HG03060 (cell line): ENCODE results near the gene COL6A6.

Experiments used
- ATAC-seq: cut with Tn5 transposase; IDR thresholded peaks from one replicate; pipeline ENCODE4 v1.9.1; 2021; ENCODE audit warnings: low read depth, moderate number of reproducible peaks; ENCODE audit not compliant: unreplicated experiment

The COL6A6 gene, protein sequence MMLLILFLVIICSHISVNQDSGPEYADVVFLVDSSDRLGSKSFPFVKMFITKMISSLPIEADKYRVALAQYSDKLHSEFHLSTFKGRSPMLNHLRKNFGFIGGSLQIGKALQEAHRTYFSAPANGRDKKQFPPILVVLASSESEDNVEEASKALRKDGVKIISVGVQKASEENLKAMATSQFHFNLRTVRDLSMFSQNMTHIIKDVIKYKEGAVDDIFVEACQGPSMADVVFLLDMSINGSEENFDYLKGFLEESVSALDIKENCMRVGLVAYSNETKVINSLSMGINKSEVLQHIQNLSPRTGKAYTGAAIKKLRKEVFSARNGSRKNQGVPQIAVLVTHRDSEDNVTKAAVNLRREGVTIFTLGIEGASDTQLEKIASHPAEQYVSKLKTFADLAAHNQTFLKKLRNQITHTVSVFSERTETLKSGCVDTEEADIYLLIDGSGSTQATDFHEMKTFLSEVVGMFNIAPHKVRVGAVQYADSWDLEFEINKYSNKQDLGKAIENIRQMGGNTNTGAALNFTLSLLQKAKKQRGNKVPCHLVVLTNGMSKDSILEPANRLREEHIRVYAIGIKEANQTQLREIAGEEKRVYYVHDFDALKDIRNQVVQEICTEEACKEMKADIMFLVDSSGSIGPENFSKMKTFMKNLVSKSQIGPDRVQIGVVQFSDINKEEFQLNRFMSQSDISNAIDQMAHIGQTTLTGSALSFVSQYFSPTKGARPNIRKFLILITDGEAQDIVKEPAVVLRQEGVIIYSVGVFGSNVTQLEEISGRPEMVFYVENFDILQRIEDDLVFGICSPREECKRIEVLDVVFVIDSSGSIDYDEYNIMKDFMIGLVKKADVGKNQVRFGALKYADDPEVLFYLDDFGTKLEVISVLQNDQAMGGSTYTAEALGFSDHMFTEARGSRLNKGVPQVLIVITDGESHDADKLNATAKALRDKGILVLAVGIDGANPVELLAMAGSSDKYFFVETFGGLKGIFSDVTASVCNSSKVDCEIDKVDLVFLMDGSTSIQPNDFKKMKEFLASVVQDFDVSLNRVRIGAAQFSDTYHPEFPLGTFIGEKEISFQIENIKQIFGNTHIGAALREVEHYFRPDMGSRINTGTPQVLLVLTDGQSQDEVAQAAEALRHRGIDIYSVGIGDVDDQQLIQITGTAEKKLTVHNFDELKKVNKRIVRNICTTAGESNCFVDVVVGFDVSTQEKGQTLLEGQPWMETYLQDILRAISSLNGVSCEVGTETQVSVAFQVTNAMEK (N-terminal part only)

DNA sequence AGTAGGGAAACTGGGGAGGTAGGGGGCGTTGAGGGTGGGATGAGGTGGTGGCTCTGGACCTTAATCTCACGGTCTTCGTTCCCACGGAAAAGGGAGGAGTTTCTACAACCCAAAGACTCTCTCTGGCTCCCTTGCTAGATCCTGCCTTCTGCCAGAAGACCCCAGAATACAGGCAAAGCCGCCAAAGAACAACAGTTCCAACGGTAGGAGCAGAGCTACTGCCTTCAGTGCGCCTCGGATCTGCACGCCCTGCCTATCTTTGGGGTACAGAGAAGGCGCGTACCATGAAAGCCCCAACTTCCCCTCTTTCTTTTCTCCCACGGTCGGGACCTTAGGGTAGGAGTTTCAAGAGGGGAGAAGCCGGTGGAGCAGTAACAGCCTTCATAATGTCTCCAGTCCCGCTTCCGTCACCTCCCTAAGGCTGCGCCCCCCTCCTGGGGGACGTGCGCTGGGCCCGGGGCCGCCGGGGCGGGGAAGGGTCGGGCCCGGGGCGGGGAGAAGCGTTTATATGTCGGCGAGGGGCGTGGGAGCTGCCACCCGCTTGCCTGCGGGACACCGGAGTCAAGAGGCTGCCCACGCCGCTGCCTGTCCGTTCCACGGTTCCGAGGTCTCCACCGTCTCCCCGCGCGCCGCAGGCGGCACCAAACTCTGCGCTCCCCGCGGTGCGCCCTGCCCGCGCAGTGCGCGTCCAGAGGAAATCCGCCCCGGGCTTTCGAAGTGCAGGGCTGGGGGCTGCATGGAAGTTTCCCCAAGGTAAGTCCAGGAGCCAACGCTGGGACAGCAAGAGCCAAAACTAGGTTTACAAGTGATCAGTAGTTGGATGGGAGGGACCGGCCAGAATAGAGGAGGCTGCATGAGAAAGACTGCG, at the start of gene COL6A6:
Gene COL6A6, plus strand, starts transcription at position 533 of the 868 bp plus-strand sequence. CDS start 43,188 bp downstream, outside the sequence.
- ATAC-seq, result no peak

DNA sequence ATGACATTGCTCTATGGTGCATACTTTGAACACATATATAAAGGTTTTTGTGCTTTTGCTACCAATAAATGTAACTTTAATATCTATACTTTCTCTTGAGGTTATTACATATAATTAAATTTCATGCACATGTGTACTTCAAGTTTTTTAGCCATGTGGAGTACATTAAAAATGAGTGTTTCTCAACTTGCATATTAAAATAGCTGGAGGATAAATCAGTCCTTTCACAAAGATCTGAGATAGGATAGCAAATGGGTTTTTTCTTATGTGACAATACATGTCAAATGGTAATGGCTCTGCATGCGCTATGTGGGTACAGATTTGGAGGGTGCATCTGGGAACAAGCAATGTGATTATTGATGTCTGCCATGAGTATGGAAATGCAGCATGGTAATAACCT, 48.7 kb upstream of the COL6A6 start:
- no peak for ATAC-seq

DNA sequence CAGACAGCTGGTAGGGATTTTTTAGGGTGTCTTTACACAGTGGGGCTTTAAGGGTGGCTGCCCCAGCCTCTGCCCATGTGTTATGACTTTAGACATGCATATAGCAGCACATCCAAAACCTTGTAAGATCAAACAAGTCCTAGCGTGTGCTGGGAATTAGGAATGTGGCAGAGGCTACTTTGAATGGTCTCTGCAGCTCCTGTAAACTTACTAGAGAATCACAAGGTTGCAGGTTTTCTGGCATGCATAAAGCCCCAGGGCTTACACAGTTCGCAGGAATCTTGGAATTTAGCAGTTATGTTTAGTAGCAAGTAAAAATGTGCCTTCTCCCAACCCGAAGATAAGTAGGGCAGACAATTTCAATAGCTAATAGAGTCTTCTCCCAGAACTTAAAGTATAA, 46.9 kb upstream of the COL6A6 start:
- ATAC-seq, result no peak

DNA sequence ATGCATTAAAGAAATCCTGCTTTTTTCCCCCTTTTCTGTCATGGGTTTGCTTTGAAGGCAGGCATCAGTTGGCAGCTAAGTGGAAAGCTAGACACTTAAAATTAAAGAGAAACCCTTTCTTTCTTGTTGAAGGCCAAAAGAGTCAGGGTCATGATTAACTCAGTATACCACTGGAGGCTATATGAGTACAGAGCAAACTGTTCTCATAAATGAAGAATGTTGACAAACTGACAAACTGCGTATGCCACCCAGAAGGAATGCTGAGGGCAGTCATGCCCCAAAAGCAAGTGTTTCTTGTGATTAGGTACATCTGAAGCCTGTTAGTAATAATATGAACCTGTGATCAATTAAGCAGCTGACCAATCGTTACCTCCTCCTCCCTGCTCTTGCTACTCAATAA, 43.6 kb upstream of the COL6A6 start:
- ATAC-seq, result no peak

DNA sequence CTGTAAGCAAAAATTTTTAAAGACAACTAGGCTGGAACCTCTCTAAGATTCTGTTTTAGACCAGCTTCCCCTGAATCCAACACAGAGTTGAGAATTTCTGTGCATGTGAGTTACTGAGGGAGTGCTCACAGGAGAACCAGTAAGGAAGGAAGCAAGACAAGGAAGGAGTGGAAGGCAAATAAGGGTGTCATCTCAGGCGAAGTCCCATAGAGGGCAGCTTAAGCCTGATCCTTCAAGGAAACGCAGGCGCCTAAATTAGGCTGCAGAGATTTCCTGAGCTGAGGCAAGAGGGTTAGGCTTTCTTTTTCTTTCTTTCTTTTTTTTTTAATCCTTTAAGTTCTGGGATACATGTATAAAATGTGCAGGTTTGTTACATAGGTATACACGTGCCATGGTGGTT, 36.2 kb upstream of the COL6A6 start:
- ATAC-seq, result no peak

DNA sequence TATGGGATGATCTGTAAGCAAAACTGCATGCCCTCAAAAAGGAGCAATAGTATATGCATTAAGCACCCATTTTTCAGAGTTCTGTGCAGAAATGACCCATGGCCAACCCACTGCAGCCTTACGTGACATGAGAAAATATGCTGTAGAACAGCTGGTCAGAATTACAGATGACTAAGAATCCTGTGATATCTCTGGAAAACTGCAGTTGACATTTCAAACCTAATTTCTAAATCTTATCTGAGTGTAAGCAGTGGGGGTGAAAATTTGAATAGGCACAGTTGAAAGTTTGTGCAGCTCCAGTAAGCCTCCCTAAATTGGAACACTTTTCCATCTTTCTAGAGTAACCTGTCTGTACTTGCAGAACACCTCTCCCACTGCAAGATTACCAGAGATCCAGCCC, 28.7 kb upstream of the COL6A6 start:
- no peak for ATAC-seq

DNA sequence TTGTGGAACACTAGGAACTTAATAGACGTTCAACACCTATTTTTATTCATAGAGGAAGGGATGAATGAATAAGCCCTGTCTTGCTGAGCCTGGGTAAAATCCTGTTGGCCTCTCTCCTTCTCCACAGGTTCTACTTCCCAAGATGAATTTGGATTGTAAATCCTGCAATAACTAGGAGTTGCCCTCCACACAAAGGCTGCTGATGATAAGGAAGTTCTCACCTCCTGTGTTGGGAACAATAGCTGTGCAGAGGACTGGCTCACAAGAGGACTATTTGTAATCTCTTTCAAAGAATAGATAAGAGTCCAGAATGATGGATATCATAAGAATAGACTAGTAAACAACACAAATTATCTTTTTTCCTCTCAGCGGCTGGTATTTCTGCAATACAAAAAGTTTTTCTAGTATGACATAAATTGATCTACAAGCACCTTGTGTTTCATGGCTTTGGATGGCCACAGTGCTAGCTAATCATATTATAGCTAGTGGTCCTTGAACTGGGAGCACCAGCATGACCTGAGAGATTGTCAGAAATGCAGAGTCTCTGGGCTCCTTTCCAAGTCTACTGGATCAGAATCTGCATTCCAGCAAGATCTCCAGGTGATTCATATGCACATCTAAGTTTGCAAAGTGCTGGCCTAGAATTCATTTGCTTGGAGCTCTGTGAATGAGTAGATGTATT, 28.1 kb upstream of the COL6A6 start:
- ATAC-seq, result no peak

DNA sequence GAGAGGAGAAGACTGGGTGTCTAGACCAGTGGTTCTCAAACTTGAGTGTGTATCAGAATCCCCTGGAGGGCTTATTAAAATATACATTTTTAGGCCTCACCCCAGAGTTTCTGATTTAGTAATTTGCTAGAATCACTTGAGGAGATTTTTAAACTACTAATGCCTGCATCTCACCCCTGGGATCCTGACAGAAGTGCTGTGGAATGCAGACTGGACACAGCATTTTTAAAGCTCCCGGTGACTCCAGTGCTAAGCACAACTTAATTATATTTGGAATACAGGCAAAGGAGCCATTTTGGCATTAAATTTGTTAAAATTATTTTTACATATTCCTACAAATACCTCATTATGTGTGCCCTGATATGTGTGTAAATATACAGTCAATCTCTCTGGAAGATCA, 26.7 kb upstream of the COL6A6 start:
- no peak for ATAC-seq

DNA sequence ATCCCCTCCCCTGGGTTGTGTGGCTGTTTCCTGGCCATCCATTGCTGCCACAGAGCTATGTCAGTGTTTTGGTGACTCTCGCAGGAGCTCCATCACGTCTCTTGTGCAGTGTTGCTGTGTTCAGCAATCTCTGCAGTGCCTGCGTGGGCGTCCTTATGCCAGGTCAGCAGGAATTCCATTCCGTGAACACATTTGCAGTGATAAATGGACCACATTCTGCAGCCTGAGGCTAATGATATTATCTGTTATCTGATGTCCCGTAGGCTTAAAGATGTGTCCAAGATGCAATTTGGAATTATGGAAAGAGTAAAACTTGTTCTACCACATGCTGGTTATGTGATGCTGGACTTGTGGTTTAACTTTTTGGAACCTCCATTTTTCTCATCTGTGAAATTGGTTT, 25.5 kb upstream of the COL6A6 start:
- ATAC-seq, result no peak

DNA sequence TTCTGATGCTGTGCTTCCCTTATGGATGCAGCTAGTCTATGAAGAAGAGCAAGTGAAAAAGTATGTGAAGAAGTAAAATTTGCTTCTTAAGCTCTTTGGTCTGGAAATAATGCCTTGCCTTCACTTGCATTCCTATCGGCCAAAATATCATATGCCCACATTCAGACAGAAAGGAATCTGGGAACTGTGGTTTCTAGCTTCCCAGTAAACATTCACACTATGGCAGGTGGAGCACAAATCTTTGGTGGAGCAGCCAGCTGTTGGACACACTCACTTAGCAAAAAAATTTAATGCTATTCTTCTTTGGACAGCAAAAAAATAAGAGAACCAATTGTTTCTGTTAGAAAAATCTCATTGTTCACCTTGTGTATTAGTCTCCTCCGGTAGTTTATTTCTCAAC, 12.3 kb upstream of the COL6A6 start:
- ATAC-seq, result no peak

DNA sequence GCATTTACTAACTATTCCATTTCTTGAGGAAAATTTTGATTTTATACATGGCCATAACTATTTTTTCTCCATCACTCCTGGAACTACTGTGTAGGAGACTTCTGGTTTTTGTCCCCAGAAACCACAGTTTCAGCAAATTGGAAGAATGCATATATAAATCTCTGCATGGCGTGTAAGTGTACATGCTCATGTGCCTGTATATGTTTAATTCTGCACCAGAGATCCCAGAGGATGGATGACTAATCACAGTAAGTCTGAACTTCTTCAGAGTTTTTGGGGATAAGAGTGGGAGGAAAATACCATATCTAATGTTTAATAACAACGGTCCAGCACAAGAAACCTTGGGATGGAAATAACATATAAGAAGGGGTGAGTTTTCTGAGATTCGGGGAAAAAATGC, 10.9 kb upstream of the COL6A6 start:
- no peak for ATAC-seq

DNA sequence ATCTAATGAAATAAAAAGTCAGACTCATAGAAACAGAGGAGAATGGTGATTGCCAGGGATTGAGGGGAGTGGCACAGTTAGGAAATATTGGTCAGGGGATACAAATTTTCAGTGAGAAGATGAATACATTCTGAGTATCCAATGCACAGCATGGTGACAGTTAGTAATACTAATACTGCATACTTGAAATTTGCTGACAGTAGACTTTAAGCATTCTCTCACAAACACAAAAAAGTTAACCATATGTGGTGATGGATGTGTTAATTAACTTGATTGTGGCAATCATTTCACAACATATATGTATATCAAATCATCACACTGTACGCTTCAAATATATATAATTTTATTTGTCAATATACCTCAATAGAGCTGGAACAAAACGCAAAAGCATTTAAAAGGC, 9.2 kb upstream of the COL6A6 start:
- no peak for ATAC-seq

DNA sequence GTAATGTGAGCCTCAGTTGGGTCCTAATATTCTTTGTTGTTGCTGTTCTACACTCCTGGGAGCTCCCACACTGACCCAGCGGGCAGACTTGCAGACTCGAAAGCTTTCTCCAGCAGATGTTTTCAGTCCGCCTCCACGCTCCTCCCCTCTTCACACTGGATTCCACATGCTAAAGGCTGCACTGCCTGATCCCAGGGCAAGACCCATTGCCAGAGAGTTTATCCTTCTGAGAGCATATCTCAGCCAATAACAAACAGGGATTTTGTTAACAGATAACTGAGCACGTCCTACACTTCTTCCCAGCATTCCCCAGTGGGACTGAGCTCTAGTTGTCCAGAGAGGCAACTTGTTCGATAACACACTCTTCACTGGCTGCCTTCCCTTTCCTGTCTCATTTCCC, 8.0 kb upstream of the COL6A6 start:
- no peak for ATAC-seq

DNA sequence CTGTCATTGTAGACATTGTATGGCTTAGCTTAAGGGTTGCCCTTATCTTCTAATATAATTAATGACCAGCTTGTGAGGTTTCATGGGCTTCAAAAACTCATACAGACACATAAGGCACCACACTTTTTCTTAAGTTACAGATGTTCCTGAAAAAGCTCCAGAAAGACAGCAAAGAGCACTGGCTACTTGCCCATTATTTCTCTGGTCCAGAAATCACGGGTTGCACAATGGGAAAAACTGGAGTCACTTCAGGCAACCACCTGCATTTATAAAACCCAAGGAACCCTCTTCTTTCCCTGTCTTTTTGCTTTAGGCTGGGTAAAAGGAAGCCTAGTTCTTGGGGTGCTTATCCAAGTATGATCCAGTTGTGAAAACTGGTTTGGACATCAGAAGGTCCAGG, 2.3 kb upstream of the COL6A6 start:
- no peak for ATAC-seq

DNA sequence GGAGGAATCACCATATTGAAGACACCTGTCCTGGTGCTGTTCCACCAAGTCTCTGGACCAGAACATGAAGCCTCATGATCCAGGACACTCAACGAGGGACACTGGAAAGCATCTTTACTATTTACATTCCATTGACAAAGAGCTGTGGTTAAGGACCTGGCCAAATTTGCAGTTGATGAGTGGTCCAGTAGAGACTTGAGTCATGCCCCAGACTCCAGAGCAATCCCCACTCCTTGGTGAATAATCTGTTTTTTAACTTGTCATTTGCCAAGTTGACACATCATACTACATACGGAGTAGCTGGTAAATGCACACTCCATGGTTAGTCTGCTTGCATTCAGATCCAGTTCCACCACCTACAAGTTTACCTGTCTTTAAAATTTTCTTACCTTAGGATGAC, 1.2 kb upstream of the COL6A6 start:
- no peak for ATAC-seq

DNA sequence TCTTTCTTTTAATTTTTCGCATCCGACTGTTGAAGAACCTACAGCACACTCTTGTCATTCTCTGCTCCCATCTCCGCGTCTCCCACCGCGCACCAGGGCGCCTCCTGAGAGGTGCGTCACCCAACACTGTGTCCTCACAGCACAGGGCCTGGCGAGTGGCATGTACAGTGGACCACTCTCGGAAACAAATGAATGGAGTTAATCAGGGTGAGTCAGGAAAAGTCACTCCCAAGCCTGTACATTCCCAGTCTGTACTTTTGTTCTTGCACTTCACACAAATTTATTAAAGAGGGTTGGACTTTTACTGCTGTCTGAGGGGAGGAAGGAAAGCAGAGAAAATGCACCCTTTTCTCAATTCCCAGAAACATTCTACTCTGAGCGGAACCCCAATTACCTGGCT, 625 bp downstream of the COL6A6 start:
- no peak for ATAC-seq

DNA sequence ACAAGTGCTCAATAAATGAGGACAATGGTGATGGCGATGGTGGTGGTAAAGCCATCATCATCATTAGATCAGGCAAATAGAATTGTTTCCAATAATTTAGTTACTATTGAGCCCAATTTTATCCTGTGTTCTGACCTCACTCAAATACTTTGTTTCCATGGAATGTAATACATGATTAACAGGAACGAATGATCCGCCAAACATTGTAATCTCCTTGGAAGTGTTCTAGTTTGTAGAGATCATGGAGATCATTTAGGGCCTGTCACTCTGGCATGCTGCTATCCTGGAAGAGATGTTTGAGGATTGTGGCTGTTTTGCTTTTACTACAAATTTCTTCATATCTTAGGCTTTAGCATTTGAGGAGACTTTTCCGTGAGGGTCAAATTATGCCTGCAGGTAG, 2.8 kb downstream of the COL6A6 start:
- no peak for ATAC-seq

DNA sequence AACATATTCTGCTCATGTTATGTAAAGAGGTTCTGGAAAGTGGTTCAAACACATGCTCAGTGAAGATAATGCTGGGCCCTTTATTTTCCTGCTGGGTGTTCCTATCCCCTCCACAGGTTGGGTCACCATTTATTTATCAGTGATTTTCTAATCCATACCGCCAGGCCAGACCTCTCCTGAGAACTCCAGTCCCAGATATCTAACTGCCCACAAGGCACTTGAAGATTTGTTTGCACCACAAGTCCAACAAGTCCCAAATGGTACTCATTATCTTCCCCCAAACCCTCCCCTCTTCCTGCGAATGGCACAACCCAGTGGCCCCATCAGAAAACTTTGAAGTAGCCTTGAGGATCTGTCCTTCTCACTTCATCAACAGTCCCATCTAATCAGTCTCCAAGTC, 5.4 kb downstream of the COL6A6 start:
- no peak for ATAC-seq

DNA sequence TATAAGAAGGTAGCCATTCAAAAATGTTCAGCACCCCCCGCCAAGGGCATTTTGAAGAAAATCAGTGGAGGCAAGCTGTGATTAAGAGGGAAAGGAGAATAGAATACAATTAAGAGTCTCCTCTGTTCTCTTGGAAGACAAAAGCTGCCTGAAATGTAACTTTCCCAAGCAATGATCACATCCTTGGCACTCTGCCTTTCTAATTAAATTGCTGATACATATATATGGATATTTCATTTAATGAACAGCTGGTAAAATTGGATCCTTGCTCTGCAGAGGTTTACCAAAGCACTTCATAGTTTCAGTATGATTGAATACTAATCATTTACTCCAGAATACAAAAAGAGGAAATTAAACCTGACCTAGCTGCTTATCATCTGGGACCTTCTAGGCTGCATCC, 10.4 kb downstream of the COL6A6 start:
- no peak for ATAC-seq

DNA sequence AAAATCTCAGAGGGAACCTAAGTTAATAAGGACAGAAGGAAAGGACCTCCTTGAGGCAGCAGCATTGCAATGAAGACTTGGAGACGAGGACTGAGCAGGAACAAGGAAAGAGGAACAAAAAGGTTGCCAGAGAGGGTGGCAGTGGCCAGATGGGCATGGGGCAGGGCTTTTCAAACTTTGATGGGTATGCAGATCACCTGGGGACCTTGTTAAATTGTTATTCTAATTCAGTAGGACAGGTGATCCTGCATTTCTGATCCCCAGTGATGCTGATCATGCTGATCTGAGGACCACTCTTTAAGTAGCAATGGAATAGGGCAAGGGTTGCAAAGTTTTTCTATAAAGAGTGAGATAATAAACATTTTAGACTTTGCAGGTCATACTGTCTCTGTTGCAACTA, 11.1 kb downstream of the COL6A6 start:
- no peak for ATAC-seq
